HG03196 (cell line): ENCODE results near the gene NPEPPS.
"Not testable (repeated sequence)": the region's sequence is repeated elsewhere in the genome, so short reads cannot be mapped to it uniquely, and the experiment has no call there.

ENCODE experiments used
- ATAC-seq: cut with Tn5 transposase; IDR thresholded peaks from one replicate; pipeline ENCODE4 v1.9.1; 2021; ENCODE audit not compliant: unreplicated experiment

Gene NPEPPS

GRCh38 chr17:47530557-47531232, at the start of gene NPEPPS:
NPEPPS (plus strand) TSS chr17:47531108; CDS start chr17:47531301, 193 bp downstream.
- peak; percentile 66 for ATAC-seq

- ATAC-seq = peak; percentile 14
Observed at GRCh38 chr17:47491841-47492212, 39.1 kb upstream of the NPEPPS start.

- ATAC-seq = not testable (repeated sequence)
Observed at GRCh38 chr17:47499074-47499473, 31.8 kb upstream of the NPEPPS start.

- not testable (repeated sequence) for ATAC-seq
Observed at GRCh38 chr17:47499494-47499893, 31.4 kb upstream of the NPEPPS start.

GRCh38 chr17:47500620-47501019, 30.3 kb upstream of the NPEPPS start:
- ATAC-seq = not testable (repeated sequence)

GRCh38 chr17:47502122-47502731, 28.7 kb upstream of the NPEPPS start:
- ATAC-seq = peak; percentile 49

- ATAC-seq = not testable (repeated sequence)
Observed at GRCh38 chr17:47502776-47503455, 28.0 kb upstream of the NPEPPS start.

GRCh38 chr17:47511701-47512146, 19.2 kb upstream of the NPEPPS start:
- not testable (repeated sequence) for ATAC-seq

- ATAC-seq = not testable (repeated sequence)
Observed at GRCh38 chr17:47513301-47513700, 17.6 kb upstream of the NPEPPS start.

- ATAC-seq = not testable (repeated sequence)
Observed at GRCh38 chr17:47518880-47519279, 12.0 kb upstream of the NPEPPS start.

- not testable (repeated sequence) for ATAC-seq
Observed at GRCh38 chr17:47519365-47519764, 11.5 kb upstream of the NPEPPS start.

GRCh38 chr17:47520279-47520678, 10.6 kb upstream of the NPEPPS start:
- ATAC-seq = not testable (repeated sequence)

- ATAC-seq = not testable (repeated sequence)
Observed at GRCh38 chr17:47521434-47521833, 9.5 kb upstream of the NPEPPS start.

GRCh38 chr17:47522341-47522740, 8.6 kb upstream of the NPEPPS start:
- not testable (repeated sequence) for ATAC-seq

GRCh38 chr17:47531233-47531820, 419 bp downstream of the NPEPPS start:
- ATAC-seq = peak; percentile 24

GRCh38 chr17:47539085-47539484, 8.2 kb downstream of the NPEPPS start:
- not testable (repeated sequence) for ATAC-seq

- not testable (repeated sequence) for ATAC-seq
Observed at GRCh38 chr17:47541676-47542075, 10.8 kb downstream of the NPEPPS start.

GRCh38 chr17:47544327-47544726, 13.4 kb downstream of the NPEPPS start:
- not testable (repeated sequence) for ATAC-seq

GRCh38 chr17:47554733-47555132, 23.8 kb downstream of the NPEPPS start:
- ATAC-seq = not testable (repeated sequence)

GRCh38 chr17:47556108-47556507, 25.2 kb downstream of the NPEPPS start:
- ATAC-seq = not testable (repeated sequence)

GRCh38 chr17:47560517-47561043, 29.7 kb downstream of the NPEPPS start:
- not testable (repeated sequence) for ATAC-seq
